Jurkat, Clone E6-1 (cell line): Measurements from ENCODE around the gene RNU1-2.
"Not testable (repeated sequence)": the region's sequence is repeated elsewhere in the genome, so short reads cannot be mapped to it uniquely, and the experiment has no call there.

Experiments
- DNase-seq: peaks from one replicate; pipeline ENCODE4 v3.0.0-alpha.2; 2011; ENCODE audit warnings: low read depth, low spot score
- H3K4me3 ChIP-seq: 2 replicates; pipeline ENCODE4 v1.5.1; 2011; ENCODE audit warnings: mild to moderate bottlenecking, low read length, control low read depth, moderate library complexity

Gene RNU1-2

GRCh38 chr1:16922885-16923431 lies 27.2 kb downstream of the RNU1-2 start:
- DNase-seq, result no peak

GRCh38 chr1:16924216-16924918 lies 28.6 kb downstream of the RNU1-2 start:
- no peak overlapping the region for H3K4me3 ChIP-seq
- DNase-seq, result no peak

More at GRCh38 chr1:16922885-16923431, 27.2 kb downstream of the RNU1-2 start:
- H3K4me3 ChIP-seq, result no peak overlapping the region

GRCh38 chr1:16924919-16925477 lies 29.2 kb downstream of the RNU1-2 start:
- no peak for DNase-seq
- no peak overlapping the region for H3K4me3 ChIP-seq

- H3K4me3 ChIP-seq, result no peak overlapping the region
- no peak for DNase-seq
Observed at GRCh38 chr1:16925635-16926490, 30.1 kb downstream of the RNU1-2 start.

- no peak for DNase-seq
- no peak overlapping the region for H3K4me3 ChIP-seq
Observed at GRCh38 chr1:16926491-16927073, 30.8 kb downstream of the RNU1-2 start.

- no peak for DNase-seq
- H3K4me3 ChIP-seq, result no peak overlapping the region
Observed at GRCh38 chr1:16927256-16927655, 31.5 kb downstream of the RNU1-2 start.

GRCh38 chr1:16927711-16928485 lies 32.1 kb downstream of the RNU1-2 start:
- no peak overlapping the region for H3K4me3 ChIP-seq
- DNase-seq, result no peak

- H3K4me3 ChIP-seq, result not testable (repeated sequence)
- DNase-seq, result peak; percentile 49
Observed at GRCh38 chr1:16929146-16930041, 33.6 kb downstream of the RNU1-2 start.

- not testable (repeated sequence) for DNase-seq, H3K4me3 ChIP-seq
Observed at GRCh38 chr1:16931206-16931934, 35.6 kb downstream of the RNU1-2 start.

GRCh38 chr1:16933945-16934344 lies 38.2 kb downstream of the RNU1-2 start:
- not testable (repeated sequence) for DNase-seq, H3K4me3 ChIP-seq

- DNase-seq, H3K4me3 ChIP-seq: not testable (repeated sequence)
Observed at GRCh38 chr1:16936580-16936979, 40.8 kb downstream of the RNU1-2 start.

- DNase-seq, result no peak
- no peak overlapping the region for H3K4me3 ChIP-seq
Observed at GRCh38 chr1:16938351-16939321, 42.9 kb downstream of the RNU1-2 start.

- not testable (repeated sequence) for H3K4me3 ChIP-seq, DNase-seq
Observed at GRCh38 chr1:16939386-16940180, 43.8 kb downstream of the RNU1-2 start.

GRCh38 chr1:16944038-16944437 lies 48.3 kb downstream of the RNU1-2 start:
- no peak for DNase-seq
- no peak overlapping the region for H3K4me3 ChIP-seq

- not testable (repeated sequence) for DNase-seq, H3K4me3 ChIP-seq
Observed at GRCh38 chr1:16945512-16945911, 49.7 kb downstream of the RNU1-2 start.
